HG03432 (cell line): ENCODE results near the gene SLC6A19.

Source experiments
- ATAC-seq: cut with Tn5 transposase; IDR thresholded peaks from one replicate; pipeline ENCODE4 v1.9.1; 2021; ENCODE audit warnings: mild to moderate bottlenecking, moderate library complexity; ENCODE audit not compliant: unreplicated experiment

SLC6A19 gene

GRCh38 chr5:1193591-1193985 lies 7.8 kb upstream of the SLC6A19 start:
- no peak for ATAC-seq

- no peak for ATAC-seq
Measured at GRCh38 chr5:1194378-1194777, 7.0 kb upstream of the SLC6A19 start.

GRCh38 chr5:1195439-1195838 lies 6.0 kb upstream of the SLC6A19 start:
- ATAC-seq, result no peak

GRCh38 chr5:1195916-1196315 lies 5.5 kb upstream of the SLC6A19 start:
- no peak for ATAC-seq

GRCh38 chr5:1196562-1196961 lies 4.8 kb upstream of the SLC6A19 start:
- no peak for ATAC-seq

GRCh38 chr5:1197876-1198666 lies 3.3 kb upstream of the SLC6A19 start:
- no peak for ATAC-seq

- no peak for ATAC-seq
Measured at GRCh38 chr5:1199340-1199648, 2.1 kb upstream of the SLC6A19 start.

- no peak for ATAC-seq
Measured at GRCh38 chr5:1199649-1200494, 1.5 kb upstream of the SLC6A19 start.

GRCh38 chr5:1200495-1201326 lies 684 bp upstream of the SLC6A19 start:
- no peak for ATAC-seq

GRCh38 chr5:1202026-1202797 lies 817 bp downstream of the SLC6A19 start:
- ATAC-seq, result no peak

GRCh38 chr5:1202798-1203185 lies 1.4 kb downstream of the SLC6A19 start:
- no peak for ATAC-seq

- no peak for ATAC-seq
Measured at GRCh38 chr5:1203311-1203967, 2.0 kb downstream of the SLC6A19 start.

GRCh38 chr5:1203968-1204692 lies 2.7 kb downstream of the SLC6A19 start:
- no peak for ATAC-seq

- ATAC-seq, result no peak
Measured at GRCh38 chr5:1204693-1205242, 3.4 kb downstream of the SLC6A19 start.

- no peak for ATAC-seq
Measured at GRCh38 chr5:1205255-1206180, 4.1 kb downstream of the SLC6A19 start.

- ATAC-seq, result no peak
Measured at GRCh38 chr5:1206521-1207412, 5.4 kb downstream of the SLC6A19 start.

- no peak for ATAC-seq
Measured at GRCh38 chr5:1207555-1207954, 6.2 kb downstream of the SLC6A19 start.
